ENCODE measurements around the gene SLC24A3.

Gene SLC24A3

GRCh38 chr20:19429538-19429937 is 217.1 kb downstream of the SLC24A3 start:
- ChIA-PET CTCF (no interaction called here), POLR2A (no interaction called here)
- no peaks in the 10 kb centered on the region for H3K4me1 ChIP-seq (ENCODE audit: control insufficient read depth, insufficient read depth, low read length)
- H3K4me3 ChIP-seq (ENCODE audit: low read depth, low read length): no peak overlapping the region
- TF ChIP-seq ZIC2 (tag by site-specific recombination; IDR thresholded peaks at IDR 0.05) (no peak), SP7 (tag by site-specific recombination; IDR thresholded peaks at IDR 0.05) (no peak), ZNF776 (tag by site-specific recombination; IDR thresholded peaks at IDR 0.05; ENCODE audit: borderline replicate concordance) (no peak), ZNF785 (tag by site-specific recombination; IDR thresholded peaks at IDR 0.05) (no peak), ZNF521 (tag by site-specific recombination; IDR thresholded peaks at IDR 0.05) (no peak), ZNF214 (tag by site-specific recombination; IDR thresholded peaks at IDR 0.05; ENCODE audit: borderline replicate concordance) (no peak), EGR2 (tag by site-specific recombination; IDR thresholded peaks at IDR 0.05; ENCODE audit: low read depth) (no peak), ZNF747 (tag by site-specific recombination; IDR thresholded peaks at IDR 0.05) (no peak), ZNF362 (tag by site-specific recombination; IDR thresholded peaks at IDR 0.05) (no peak), ZNF202 (tag by site-specific recombination; IDR thresholded peaks at IDR 0.05; ENCODE audit: borderline replicate concordance) (no peak)
- TF ChIP-seq, protein P1, sequence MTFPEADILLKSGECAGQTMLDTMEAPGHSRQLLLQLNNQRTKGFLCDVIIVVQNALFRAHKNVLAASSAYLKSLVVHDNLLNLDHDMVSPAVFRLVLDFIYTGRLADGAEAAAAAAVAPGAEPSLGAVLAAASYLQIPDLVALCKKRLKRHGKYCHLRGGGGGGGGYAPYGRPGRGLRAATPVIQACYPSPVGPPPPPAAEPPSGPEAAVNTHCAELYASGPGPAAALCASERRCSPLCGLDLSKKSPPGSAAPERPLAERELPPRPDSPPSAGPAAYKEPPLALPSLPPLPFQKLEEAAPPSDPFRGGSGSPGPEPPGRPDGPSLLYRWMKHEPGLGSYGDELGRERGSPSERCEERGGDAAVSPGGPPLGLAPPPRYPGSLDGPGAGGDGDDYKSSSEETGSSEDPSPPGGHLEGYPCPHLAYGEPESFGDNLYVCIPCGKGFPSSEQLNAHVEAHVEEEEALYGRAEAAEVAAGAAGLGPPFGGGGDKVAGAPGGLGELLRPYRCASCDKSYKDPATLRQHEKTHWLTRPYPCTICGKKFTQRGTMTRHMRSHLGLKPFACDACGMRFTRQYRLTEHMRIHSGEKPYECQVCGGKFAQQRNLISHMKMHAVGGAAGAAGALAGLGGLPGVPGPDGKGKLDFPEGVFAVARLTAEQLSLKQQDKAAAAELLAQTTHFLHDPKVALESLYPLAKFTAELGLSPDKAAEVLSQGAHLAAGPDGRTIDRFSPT (tag by site-specific recombination; IDR thresholded peaks at IDR 0.05): no peak
- H3K27ac ChIP-seq (ENCODE audit: extremely low read depth, low read depth, low read length): no peak overlapping the region
- H3K9me3 ChIP-seq (ENCODE audit: control insufficient read depth, insufficient read depth, low read depth, low read length): no peaks in the 10 kb centered on the region
- H3K36me3 ChIP-seq (ENCODE audit: control insufficient read depth in 2 of 2, insufficient read depth in 1 of 2, low read length in 2 of 2): no peaks in the 10 kb centered on the region

DNA sequence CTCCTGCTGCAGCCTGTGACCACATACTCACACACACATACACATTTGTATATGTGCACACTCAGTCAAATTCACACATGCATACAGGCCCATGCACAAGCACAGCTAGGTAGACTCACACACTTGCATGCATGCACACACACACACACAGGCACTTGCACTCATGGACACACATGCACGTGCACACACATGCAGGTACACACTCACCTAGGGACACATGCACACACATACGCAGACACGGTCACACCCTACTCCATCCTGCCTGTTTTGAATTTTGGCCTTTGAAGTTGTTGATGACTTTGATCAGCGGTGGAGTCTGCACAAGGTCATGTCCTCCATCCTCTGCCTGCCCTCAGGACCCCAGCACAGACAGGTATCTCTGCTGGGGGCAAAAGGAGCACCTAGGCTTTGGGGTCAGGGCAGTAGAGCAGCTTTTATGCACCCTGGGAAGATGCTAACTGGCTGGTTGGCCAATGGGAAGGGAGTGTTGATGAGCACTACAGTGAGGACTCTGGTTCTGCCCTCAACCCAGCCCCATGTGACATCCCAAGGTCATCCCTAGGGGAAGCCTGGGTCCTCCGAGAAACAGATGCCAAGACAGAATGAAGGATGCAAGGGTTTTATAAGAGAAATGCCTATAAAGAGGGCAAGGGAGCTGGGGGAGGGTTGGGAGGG is 218.3 kb downstream of the SLC24A3 start:
- Histone ChIP-seq H3K36me3 (ENCODE audit: control insufficient read depth in 2 of 2, insufficient read depth in 1 of 2, low read length in 2 of 2) (no peaks in the 10 kb centered on the region), H3K27ac (ENCODE audit: extremely low read depth, low read depth, low read length) (no peak overlapping the region), H3K4me1 (ENCODE audit: control insufficient read depth, insufficient read depth, low read length) (no peaks in the 10 kb centered on the region), H3K4me3 (ENCODE audit: low read depth, low read length) (no peak overlapping the region), H3K9me3 (ENCODE audit: control insufficient read depth, insufficient read depth, low read depth, low read length) (no peaks in the 10 kb centered on the region)
- ChIA-PET CTCF (no interaction called here), POLR2A (no interaction called here)
- TF ChIP-seq FEZF1 (tag by site-specific recombination; IDR thresholded peaks at IDR 0.05): no peak
- TF ChIP-seq, protein P2, sequence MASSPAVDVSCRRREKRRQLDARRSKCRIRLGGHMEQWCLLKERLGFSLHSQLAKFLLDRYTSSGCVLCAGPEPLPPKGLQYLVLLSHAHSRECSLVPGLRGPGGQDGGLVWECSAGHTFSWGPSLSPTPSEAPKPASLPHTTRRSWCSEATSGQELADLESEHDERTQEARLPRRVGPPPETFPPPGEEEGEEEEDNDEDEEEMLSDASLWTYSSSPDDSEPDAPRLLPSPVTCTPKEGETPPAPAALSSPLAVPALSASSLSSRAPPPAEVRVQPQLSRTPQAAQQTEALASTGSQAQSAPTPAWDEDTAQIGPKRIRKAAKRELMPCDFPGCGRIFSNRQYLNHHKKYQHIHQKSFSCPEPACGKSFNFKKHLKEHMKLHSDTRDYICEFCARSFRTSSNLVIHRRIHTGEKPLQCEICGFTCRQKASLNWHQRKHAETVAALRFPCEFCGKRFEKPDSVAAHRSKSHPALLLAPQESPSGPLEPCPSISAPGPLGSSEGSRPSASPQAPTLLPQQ (tag by site-specific recombination; IDR thresholded peaks at IDR 0.05): no peak
- no peak for TF ChIP-seq PRDM6 (tag by site-specific recombination; IDR thresholded peaks at IDR 0.05)
- no peak for TF ChIP-seq TRIM28 (IDR thresholded peaks at IDR 0.05; ENCODE audit: borderline replicate concordance, low read length)
- no peak for TF ChIP-seq ZBTB1 (tag by site-specific recombination; IDR thresholded peaks at IDR 0.05)
- no peak for TF ChIP-seq ZNF24 (tag by site-specific recombination; IDR thresholded peaks at IDR 0.05)
- no peak for TF ChIP-seq SP3 (tag by site-specific recombination; IDR thresholded peaks at IDR 0.05)
- TF ChIP-seq ZBTB7A (tag by site-specific recombination; IDR thresholded peaks at IDR 0.05; ENCODE audit: low read depth): no peak
- no peak for TF ChIP-seq ZNF777 (tag by site-specific recombination; IDR thresholded peaks at IDR 0.05; ENCODE audit: borderline replicate concordance)
- no peak for TF ChIP-seq BCL6B (tag by site-specific recombination; IDR thresholded peaks at IDR 0.05)
- TF ChIP-seq ZNF221 (tag by site-specific recombination; IDR thresholded peaks at IDR 0.05; ENCODE audit: borderline replicate concordance): no peak
- TF ChIP-seq KLF10 (tag by site-specific recombination; IDR thresholded peaks at IDR 0.05): no peak
- no peak for TF ChIP-seq SP2 (tag by site-specific recombination; IDR thresholded peaks at IDR 0.05)
